GM19372 (cell line): ENCODE results near the gene EFNA2.
"Not testable (repeated sequence)": the region's sequence is repeated elsewhere in the genome, so short reads cannot be mapped to it uniquely, and the experiment has no call there.

Experiments used
- ATAC-seq: cut with Tn5 transposase; IDR thresholded peaks from one replicate; pipeline ENCODE4 v1.9.1; 2021; ENCODE audit warnings: mild to moderate bottlenecking, low read depth, moderate library complexity; ENCODE audit not compliant: unreplicated experiment

Gene EFNA2

DNA sequence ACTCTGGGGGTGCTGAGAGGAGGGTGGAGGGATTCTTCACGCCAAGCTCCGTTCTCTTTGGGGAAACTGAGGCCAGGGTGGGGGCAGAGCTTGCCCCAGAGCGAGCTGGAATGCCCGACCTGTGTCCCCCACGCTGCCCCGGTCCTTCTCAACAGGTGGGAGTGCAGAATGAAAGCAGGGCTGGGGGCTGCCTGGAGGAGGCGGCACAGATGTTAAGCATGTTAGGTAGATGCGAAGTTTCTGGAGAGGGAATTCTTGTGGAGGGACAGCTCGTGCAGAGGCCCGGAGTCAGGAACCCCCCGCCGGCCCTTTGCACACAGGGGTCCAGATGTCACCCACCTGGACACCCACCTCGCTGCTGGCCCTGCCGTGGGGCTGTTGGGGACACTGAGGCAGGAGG lies 9.0 kb downstream of the EFNA2 start:
- no peak for ATAC-seq

- ATAC-seq = no peak
Measured at GRCh38 chr19:1295169-1296012, 9.7 kb downstream of the EFNA2 start.

DNA sequence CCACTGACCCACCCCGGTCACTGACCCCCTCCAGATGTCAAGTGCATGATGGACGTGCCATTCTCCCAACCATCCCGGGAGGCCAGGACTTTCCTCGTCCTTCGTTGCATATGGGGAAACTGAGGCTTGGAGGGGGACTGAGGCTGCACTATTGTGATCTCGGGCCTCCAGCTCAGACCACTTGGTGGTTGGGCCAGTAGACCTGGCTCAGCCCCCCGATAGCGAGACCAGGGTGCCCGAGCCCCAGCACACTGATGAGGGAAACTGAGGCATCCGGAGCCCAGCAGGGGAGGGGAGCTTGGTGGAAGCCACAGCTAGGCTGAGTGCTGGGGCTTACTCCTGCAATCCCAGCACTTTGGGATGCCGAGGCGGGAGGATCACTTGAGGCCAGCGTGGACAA lies 10.4 kb downstream of the EFNA2 start:
- no peak for ATAC-seq

DNA sequence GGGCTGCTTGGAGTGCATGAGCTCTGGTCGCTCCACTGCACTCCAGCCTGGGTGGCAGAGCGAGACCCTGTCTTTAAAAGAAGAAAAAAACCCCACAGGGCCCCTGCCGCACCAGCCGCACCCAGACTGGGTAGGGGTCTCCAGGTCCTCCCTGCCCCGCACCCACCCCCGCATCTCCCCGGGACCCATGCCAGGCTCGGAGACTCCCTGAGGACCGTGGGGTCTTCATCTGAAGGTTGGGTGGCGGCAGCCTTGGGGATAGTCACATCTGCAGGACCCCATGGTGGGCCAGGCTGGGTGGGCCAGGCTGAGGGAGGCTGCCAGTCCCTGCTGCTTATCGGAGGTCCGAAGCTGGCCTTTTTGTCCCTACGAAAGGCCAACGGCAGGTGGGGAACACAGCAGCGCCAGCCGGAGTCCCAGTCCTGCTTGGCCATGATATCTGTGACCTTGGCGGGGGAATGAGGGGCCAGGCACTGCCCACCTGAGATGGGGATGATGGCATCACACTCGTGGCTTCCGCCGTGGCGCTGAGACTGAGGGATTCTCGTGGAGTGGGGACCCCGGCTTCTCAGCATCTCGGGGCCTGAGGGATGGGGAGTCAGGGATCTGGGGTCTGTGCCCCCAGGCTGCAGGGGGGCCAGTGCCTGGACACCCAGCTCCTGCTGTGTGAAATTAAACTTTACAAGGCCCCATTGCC lies 11.1 kb downstream of the EFNA2 start:
- no peak for ATAC-seq

GRCh38 chr19:1298235-1298634 lies 12.6 kb downstream of the EFNA2 start:
- no peak for ATAC-seq

DNA sequence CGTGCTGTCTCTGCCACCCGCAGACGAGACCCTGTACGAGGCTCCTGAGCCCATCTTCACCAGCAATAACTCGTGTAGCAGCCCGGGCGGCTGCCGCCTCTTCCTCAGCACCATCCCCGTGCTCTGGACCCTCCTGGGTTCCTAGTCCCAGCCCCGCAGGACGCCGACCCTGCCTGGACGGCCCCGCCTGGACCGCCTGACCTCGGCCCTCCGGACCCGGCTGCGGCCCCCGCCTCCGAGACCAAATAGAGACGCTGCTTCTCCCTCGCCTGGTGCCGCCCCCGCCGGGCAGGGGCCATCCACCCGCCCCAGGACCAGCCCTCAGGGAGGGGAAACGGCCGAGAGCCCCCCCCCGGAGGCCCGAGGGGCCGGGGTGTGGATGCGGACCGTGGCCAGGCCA lies 14.1 kb downstream of the EFNA2 start:
- ATAC-seq = no peak

GRCh38 chr19:1300744-1301490 lies 15.2 kb downstream of the EFNA2 start:
- no peak for ATAC-seq

DNA sequence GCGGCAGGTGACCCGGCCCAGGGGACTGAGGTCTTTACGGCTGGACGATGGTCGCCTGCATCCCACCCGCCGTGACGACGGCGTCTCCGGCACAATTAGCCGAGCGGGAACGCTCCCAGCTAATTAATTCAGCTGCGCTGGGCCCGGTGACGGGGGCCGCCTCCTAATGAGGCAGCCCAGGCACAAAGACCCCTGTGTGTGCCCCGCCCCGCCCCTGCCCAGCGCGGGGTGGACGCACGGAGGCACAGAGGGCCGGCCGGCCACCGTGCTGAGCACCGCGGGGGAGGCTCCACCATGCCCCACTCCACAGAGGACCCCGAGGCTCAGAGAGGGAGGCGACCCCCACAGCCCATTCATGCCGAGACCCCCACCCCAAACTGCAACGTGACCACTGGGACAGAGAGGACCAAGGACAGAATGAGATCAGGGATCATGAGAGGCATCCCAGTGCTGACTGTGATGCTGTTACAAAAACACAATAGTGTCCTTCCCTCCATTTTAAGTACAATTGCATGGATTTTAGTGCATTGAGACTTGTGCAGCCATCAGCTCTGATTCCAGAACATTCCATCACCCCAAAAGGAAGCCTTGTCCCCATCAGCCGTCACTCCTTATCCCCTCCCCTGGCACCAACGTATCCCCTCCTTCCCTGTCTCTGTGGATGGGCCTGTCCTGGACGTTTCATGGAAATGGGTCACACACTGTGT lies 17.0 kb downstream of the EFNA2 start:
- no peak for ATAC-seq

- ATAC-seq = no peak
Measured at GRCh38 chr19:1304197-1304924, 18.7 kb downstream of the EFNA2 start.

GRCh38 chr19:1305354-1305753 lies 19.7 kb downstream of the EFNA2 start:
- ATAC-seq = not testable (repeated sequence)

DNA sequence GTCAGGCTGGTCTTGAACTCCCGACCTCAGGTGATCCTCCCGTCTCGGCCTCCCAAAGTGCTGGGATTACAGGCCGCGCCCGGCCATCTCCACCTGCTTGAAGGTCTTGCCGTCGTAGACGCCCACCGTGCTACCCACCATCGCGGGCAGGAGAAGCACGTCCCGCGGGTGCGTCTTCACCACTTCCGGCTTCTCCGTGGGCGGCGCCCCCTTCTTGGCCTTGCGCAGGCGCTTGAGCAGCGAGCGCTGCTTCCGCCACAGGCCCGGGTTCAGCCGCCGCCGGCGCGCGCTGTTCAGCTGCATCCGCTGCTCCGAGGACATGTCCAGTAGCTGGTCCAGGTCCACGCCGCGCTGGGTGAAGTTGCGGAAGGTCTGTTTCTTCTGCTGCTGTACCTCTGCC lies 21.6 kb downstream of the EFNA2 start:
- ATAC-seq = no peak

GRCh38 chr19:1307755-1308303 lies 22.2 kb downstream of the EFNA2 start:
- no peak for ATAC-seq

- no peak for ATAC-seq
Measured at GRCh38 chr19:1308718-1309117, 23.0 kb downstream of the EFNA2 start.

GRCh38 chr19:1309977-1310852 lies 24.5 kb downstream of the EFNA2 start:
- ATAC-seq = no peak

GRCh38 chr19:1310853-1311180 lies 25.1 kb downstream of the EFNA2 start:
- ATAC-seq = no peak

DNA sequence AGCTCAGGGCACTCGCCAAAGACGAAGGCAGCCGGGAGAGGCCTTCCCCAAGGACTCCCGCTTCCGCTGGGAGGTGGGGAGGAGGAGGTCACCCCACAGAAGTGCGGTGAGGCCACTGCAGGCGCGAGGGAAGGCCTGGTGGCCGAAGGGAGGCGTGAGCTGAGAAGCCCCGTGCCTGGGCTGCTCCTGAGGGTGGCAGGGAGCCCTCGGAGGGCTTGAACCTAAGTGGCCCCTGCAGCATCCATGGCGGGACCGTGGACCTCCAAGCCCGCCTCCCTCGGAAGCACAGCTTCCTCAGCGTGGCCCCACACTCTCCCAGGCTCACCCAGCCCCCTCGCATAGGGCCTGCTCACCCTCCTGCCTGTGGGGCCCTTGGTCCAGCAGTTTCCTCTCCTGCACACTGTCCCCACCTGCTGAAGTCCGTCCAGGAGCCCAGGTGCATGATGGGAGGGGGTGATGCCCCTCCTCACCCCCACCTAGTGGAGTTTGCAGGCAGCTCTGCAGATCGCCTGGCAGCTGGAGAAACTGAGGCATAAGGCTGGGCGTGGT lies 25.9 kb downstream of the EFNA2 start:
- ATAC-seq = no peak

DNA sequence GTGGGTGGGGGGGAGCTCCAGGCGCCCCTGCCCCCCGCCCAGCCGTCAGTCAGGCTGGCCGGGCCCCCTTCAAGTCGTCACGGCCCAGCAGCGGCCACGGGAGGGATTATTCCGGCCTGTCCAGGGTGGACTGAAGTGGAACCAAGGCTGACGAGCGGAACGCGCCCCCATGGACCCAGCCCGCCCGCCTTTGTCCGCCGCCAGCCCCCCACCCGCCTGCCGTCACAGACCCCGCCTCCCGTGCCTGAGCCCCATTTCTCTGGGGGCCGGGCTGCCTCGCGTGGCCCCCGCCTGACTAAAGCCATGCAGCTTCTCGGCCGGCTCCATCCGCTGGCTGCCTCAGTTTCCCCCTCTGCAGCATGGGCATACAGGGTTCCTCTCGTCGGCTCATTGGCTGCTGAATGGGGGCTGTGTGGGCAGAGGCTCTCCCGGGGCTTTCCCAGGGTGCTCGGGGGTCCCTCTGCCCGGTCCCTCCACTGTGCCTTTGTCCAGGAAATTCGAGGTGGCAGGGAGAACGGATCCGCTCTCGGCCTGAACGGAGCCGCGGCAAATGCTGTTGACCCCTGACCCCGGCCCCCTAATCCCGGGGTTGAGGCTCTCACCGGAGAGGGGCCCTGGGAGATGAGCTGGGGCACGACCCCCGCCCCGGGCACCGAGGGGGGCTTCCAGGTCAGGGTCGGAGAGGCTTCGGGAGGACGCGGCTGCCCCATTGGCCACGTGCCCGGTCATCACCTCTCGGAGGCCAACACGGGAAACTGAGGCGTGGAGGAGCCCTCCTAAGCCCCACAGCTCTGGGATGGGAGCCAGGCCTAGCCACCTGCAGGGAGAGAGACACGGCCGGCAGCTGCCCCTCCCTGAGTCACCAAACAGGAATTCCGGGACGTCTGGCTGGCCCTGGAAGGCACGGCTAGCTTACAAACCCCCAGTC lies 27.4 kb downstream of the EFNA2 start:
- no peak for ATAC-seq
